H1 (cell line): ENCODE measurements around the gene BCL2L1. TPM values are rescaled to one million over a fixed set of nuclear protein-coding genes. Genes with fewer than 3 reads are reported as not detected.

Source experiments
- CTCF ChIA-PET: fragments of 300-600 bp; sonication (Branson Sonifier 250); formaldehyde crosslinking; loops from one replicate; lab custom pipeline; 2021; ENCODE audit not compliant: partially characterized antibody; lab: Charles Lee
- POLR2A ChIA-PET: fragments of 300-600 bp; sonication (Branson Sonifier 250); formaldehyde crosslinking; loops from one replicate; lab custom pipeline; 2021; ENCODE audit warnings: inconsistent platforms; ENCODE audit not compliant: partially characterized antibody; lab: Charles Lee
- DNase-seq, 2 experiments: peaks; one replicate each; pipeline versions ENCODE4 v3.0.0 to v3.0.0-alpha.2; 2010 to 2022; ENCODE audit warnings: low spot score in 2 of 2, low read depth in 1 of 2, mixed read lengths in 1 of 2
- FAIRE-seq: peaks from 2 replicates; lab custom pipeline; 2011; peaks lifted over from hg19 to GRCh38; lab: Jason Lieb, UNC
- H2AFZ ChIP-seq: 2 replicates; pipeline ENCODE4 v1.8.1; 2012; ENCODE audit warnings: low read length, inconsistent platforms
- H2AK5ac ChIP-seq: 2 replicates; pipeline ENCODE4 v1.6.1; 2013; ENCODE audit warnings: low read depth, low read length
- H2BK120ac ChIP-seq: replicated peaks from 2 replicates; pipeline ENCODE3; 2013; ENCODE audit warnings: low read depth, low read length, inconsistent platforms
- H2BK12ac ChIP-seq: 2 replicates; pipeline ENCODE4 v1.6.1; 2013; ENCODE audit warnings: low read depth, low read length
- H2BK15ac ChIP-seq: 2 replicates; pipeline ENCODE4 v1.6.1; 2013; ENCODE audit warnings: low read length
- H2BK20ac ChIP-seq: 2 replicates; pipeline ENCODE4 v1.6.1; 2013; ENCODE audit warnings: low read length
- H2BK5ac ChIP-seq: 2 replicates; pipeline ENCODE4 v1.6.1; 2013; ENCODE audit warnings: low read depth, low read length
- H3K14ac ChIP-seq: 2 replicates; pipeline ENCODE4 v1.6.1; 2013; ENCODE audit warnings: inconsistent platforms; ENCODE audit not compliant: insufficient read length
- H3K18ac ChIP-seq: 2 replicates; pipeline ENCODE4 v1.6.1; 2013; ENCODE audit warnings: low read length; ENCODE audit errors: extremely low read depth
- H3K23ac ChIP-seq: 2 replicates; pipeline ENCODE4 v1.6.1; 2013; ENCODE audit warnings: inconsistent platforms; ENCODE audit not compliant: insufficient read length
- H3K23me2 ChIP-seq: 2 replicates; pipeline ENCODE4 v1.6.1; 2013; ENCODE audit warnings: low read depth, low read length
- H3K27ac ChIP-seq: 2 replicates; pipeline ENCODE4 v1.6.1; 2011; ENCODE audit warnings: low read depth, low read length, inconsistent platforms
- H3K27me3 ChIP-seq, 4 experiments: replicated peaks in 1 of 4; 1 replicate in 1 of 4; 2 replicates in 3 of 4; pipeline versions ENCODE4 v1.6.1 to v1.8.1; 2011 to 2013; ENCODE audit warnings: low read length in 3 of 4, mild to moderate bottlenecking in 3 of 4, inconsistent platforms in 2 of 4, mixed read lengths in 2 of 4, moderate library complexity in 1 of 4; ENCODE audit not compliant: control insufficient read depth in 3 of 4, insufficient read depth in 3 of 4; ENCODE audit errors: extremely low read depth in 1 of 4
- H3K36me3 ChIP-seq, 4 experiments: 2 replicates each; pipeline versions ENCODE4 v1.6.1 to v1.8.1; 2011 to 2013; ENCODE audit warnings: mild to moderate bottlenecking in 4 of 4, low read length in 3 of 4, moderate library complexity in 2 of 4, control low read depth in 1 of 4, inconsistent platforms in 1 of 4; ENCODE audit not compliant: insufficient read depth in 4 of 4, control insufficient read depth in 2 of 4
- H3K4ac ChIP-seq: replicated peaks from 2 replicates; pipeline ENCODE3; 2013; ENCODE audit warnings: low read length, low read depth, mixed read lengths, inconsistent platforms; ENCODE audit not compliant: insufficient read length
- H3K4me1 ChIP-seq, 4 experiments: replicated peaks in 1 of 4; 1 replicate in 1 of 4; 2 replicates in 3 of 4; pipeline versions ENCODE4 v1.6.1 to v1.8.1; 2011 to 2013; ENCODE audit warnings: low read length in 3 of 4, inconsistent platforms in 2 of 4, mixed read lengths in 1 of 4; ENCODE audit not compliant: insufficient read depth in 4 of 4, control insufficient read depth in 3 of 4
- H3K4me2 ChIP-seq, 2 experiments: 2 replicates each; pipeline versions ENCODE4 v1.6.1 to v1.8.1; 2011 to 2013; ENCODE audit warnings: low read depth in 2 of 2, low read length in 2 of 2, control low read depth in 1 of 2, inconsistent platforms in 1 of 2, mild to moderate bottlenecking in 1 of 2; ENCODE audit not compliant: insufficient read depth in 1 of 2
- H3K4me3 ChIP-seq, 4 experiments: fragments of 200-600, 300-600 bp in 1 of 4; sonication (generic), shearing (Covaris generic), sonication (Bioruptor Twin) in 1 of 4; 2 replicates each; pipeline versions ENCODE4 v1.5.1 to v1.8.1; 2011 to 2016; ENCODE audit warnings: low read length in 4 of 4, low read depth in 3 of 4, control low read depth in 2 of 4, inconsistent platforms in 2 of 4, mild to moderate bottlenecking in 2 of 4, mixed read lengths in 1 of 4, moderate library complexity in 1 of 4; ENCODE audit not compliant: insufficient read depth in 2 of 4; ENCODE audit errors: extremely low read depth in 1 of 4
- H3K56ac ChIP-seq: replicated peaks from 2 replicates; pipeline ENCODE3; 2013; ENCODE audit warnings: low read depth, mild to moderate bottlenecking, mixed read lengths, low read length, inconsistent platforms; ENCODE audit not compliant: insufficient read length
- H3K79me1 ChIP-seq: 2 replicates; pipeline ENCODE4 v1.6.1; 2013; ENCODE audit warnings: low read depth, low read length, control low read depth
- H3K79me2 ChIP-seq, 2 experiments: 2 replicates each; pipeline versions ENCODE4 v1.6.1 to v1.8.1; 2012 to 2013; ENCODE audit warnings: low read length in 2 of 2, mild to moderate bottlenecking in 2 of 2, inconsistent platforms in 1 of 2; ENCODE audit not compliant: insufficient read depth in 2 of 2, control insufficient read depth in 1 of 2
- H3K9ac ChIP-seq, 4 experiments: replicated peaks in 1 of 4; 1 replicate in 1 of 4; 2 replicates in 3 of 4; pipeline versions ENCODE4 v1.6.1 to v1.8.1; 2011 to 2013; ENCODE audit warnings: low read depth in 3 of 4, low read length in 3 of 4, control low read depth in 2 of 4, mild to moderate bottlenecking in 2 of 4, moderate library complexity in 2 of 4, inconsistent platforms in 1 of 4; ENCODE audit errors: extremely low read depth in 1 of 4
- H3K9me3 ChIP-seq, 2 experiments: 2 replicates each; pipeline versions ENCODE4 v1.6.1 to v1.8.1; 2012 to 2013; ENCODE audit warnings: mild to moderate bottlenecking in 2 of 2, moderate library complexity in 2 of 2, control low read depth in 1 of 2, inconsistent platforms in 1 of 2, low read depth in 1 of 2, low read length in 1 of 2, mixed read lengths in 1 of 2; ENCODE audit not compliant: insufficient read depth in 2 of 2
- H4K20me1 ChIP-seq, 2 experiments: replicated peaks in 1 of 2; 2 replicates each; pipeline versions ENCODE3 to v1.8.1; 2011 to 2013; ENCODE audit warnings: inconsistent platforms in 2 of 2, low read length in 2 of 2, mild to moderate bottlenecking in 1 of 2; ENCODE audit not compliant: insufficient read depth in 2 of 2, control insufficient read depth in 1 of 2
- H4K5ac ChIP-seq: 2 replicates; pipeline ENCODE4 v1.6.1; 2013; ENCODE audit warnings: low read length, low read depth, mixed read lengths, inconsistent platforms; ENCODE audit not compliant: insufficient read length
- H4K8ac ChIP-seq: 2 replicates; pipeline ENCODE4 v1.8.0; 2013; ENCODE audit warnings: mild to moderate bottlenecking, moderate library complexity, low read length, inconsistent platforms; ENCODE audit not compliant: insufficient read depth; ENCODE audit errors: extremely low read depth
- H4K91ac ChIP-seq: replicated peaks from 2 replicates; pipeline ENCODE3; 2013; ENCODE audit warnings: low read length, mixed read lengths, inconsistent platforms; ENCODE audit not compliant: insufficient read length
- GTF2F1 ChIP-seq: IDR thresholded peaks from 2 replicates; pipeline ENCODE4 v1.6.1; 2012; ENCODE audit warnings: low read depth, low read length, improper control_type of control experiment, borderline replicate concordance
- WGBS, 2 experiments: shearing (Covaris generic) in 1 of 2; methylation state at CpG; one replicate each; pipeline versions ENCODE4 v1.1.6 to v1.1.7; 2013 to 2015; ENCODE audit warnings: low lambda C conversion rate in 2 of 2, mixed read lengths in 2 of 2, inconsistent platforms in 1 of 2, low coverage in 1 of 2, missing lambda C conversion rate in 1 of 2; ENCODE audit not compliant: insufficient replicate concordance in 2 of 2, insufficient coverage in 1 of 2, insufficient read length in 1 of 2; ENCODE audit errors: extremely low coverage in 1 of 2, missing lambda C conversion rate in 1 of 2; 5-methylcytosine and 5-hydroxymethylcytosine counted together
- polyA plus RNA-seq, 7 experiments: library from polyadenylated mRNA; depleted of rRNA in 3 of 7; stranded (reverse) in 5 of 7; unstranded in 2 of 7; fragments of >200 nt in 5 of 7; fragments of 200-250 nt in 2 of 7; gene quantifications; 1 replicate in 5 of 7; 2 replicates in 1 of 7; 4 replicates in 1 of 7; pipeline versions ENCODE4 v1.2.1 to v1.2.3, GENCODE V29; 2011 to 2013; ENCODE audit warnings: missing spikeins in 2 of 7, mixed read lengths in 2 of 7
- total RNA-seq: library from RNA; stranded (reverse); fragmentation: NEBNext Ultra II Directional; extraction: Animal tissue kit (Norgen Biotek cat#: 25700); gene quantifications from 2 replicates; pipeline ENCODE4 v1.2.1, GENCODE V29; 2021

BCL2L1 gene
- total and polyA plus RNA-seq, 2 of the 8 experiments (the other 6 are each of a cell fraction or from before 2014, with no cell fraction given): 64.9 to 66.1 TPM

GRCh38 chr20:31731321-31731717, 8.7 kb upstream of the BCL2L1 start:
- Histone ChIP-seq H3K4me2 (no peak overlapping the region), H3K27ac (no peak overlapping the region), H2BK5ac (no peak overlapping the region), H2BK20ac (no peak overlapping the region), H2BK120ac (no peak overlapping the region), H3K4me1 (no peaks in the 10 kb centered on the region), H3K79me2 (no peaks in the 10 kb centered on the region), H2BK15ac (no peak overlapping the region), H3K36me3 (no peaks in the 10 kb centered on the region), H3K23me2 (no peaks in the 10 kb centered on the region), H3K9ac (no peak overlapping the region), H4K5ac (no peak overlapping the region), H2AFZ (no peak overlapping the region), H3K56ac (no peak overlapping the region), H4K8ac (no peak overlapping the region), H3K18ac (no peak overlapping the region), H3K27me3 (no peaks in the 10 kb centered on the region), H3K79me1 (no peaks in the 10 kb centered on the region), H4K91ac (no peak overlapping the region), H4K20me1 (no peaks in the 10 kb centered on the region), H3K4me3 (no peak overlapping the region), H3K23ac (no peak overlapping the region), H3K14ac (no peak overlapping the region), H2AK5ac (no peak overlapping the region), H3K4ac (no peak overlapping the region), H2BK12ac (no peak overlapping the region), H3K9me3 (no peaks in the 10 kb centered on the region)
- 87% methylated on average over 6 of the region's 6 CpGs; no CpG with 5 or more reads in 1 of the 2 experiments for WGBS, 2 experiments
- ChIA-PET CTCF (interaction anchor here (0.7 to 2.4 kb wide), 2 partner anchors 7 to 69 kb away, joined by 3 to 7 read pairs; no protein-coding TSS in a partner anchor), POLR2A (interaction anchor here (0.7 kb wide), 1 partner anchor 125 kb away, joined by 3 read pairs; no protein-coding TSS in a partner anchor)
- DNase-seq (no peak), FAIRE-seq (no peak)
- no peak for TF ChIP-seq GTF2F1
